Suprapubic skin (tissue), 4 donors: Measurements from ENCODE around the gene HOATZ.

Experiments
- EP300 ChIP-seq: sonication (generic); formaldehyde crosslinking; IDR thresholded peaks from one replicate; pipeline ENCODE4 v1.6.1; 2017; ENCODE audit warnings: antibody characterized with exemption
- POLR2A ChIP-seq, 2 donors: fragments of 450-650 bp; IDR thresholded peaks; one replicate each; pipeline ENCODE4 v1.6.1; 2017; ENCODE audit warnings: antibody characterized with exemption in 2 of 2, mild to moderate bottlenecking in 2 of 2, moderate library complexity in 2 of 2
- POLR2AphosphoS5 ChIP-seq, 3 donors: sonication (generic); formaldehyde crosslinking; IDR thresholded peaks; one replicate each; pipeline ENCODE4 v1.6.1; 2017; ENCODE audit warnings: antibody characterized with exemption in 3 of 3
- TF ChIP-seq, protein P1 (sequence below), 2 donors: fragments of 200-600 bp in 1 of 2; fragments of 450-650 bp in 1 of 2; sonication (generic) in 1 of 2; IDR thresholded peaks; one replicate each; pipeline ENCODE4 v1.5.1; 2016 to 2019; ENCODE audit warnings: antibody characterized with exemption in 2 of 2, mild to moderate bottlenecking in 1 of 2, moderate library complexity in 1 of 2

DNA sequence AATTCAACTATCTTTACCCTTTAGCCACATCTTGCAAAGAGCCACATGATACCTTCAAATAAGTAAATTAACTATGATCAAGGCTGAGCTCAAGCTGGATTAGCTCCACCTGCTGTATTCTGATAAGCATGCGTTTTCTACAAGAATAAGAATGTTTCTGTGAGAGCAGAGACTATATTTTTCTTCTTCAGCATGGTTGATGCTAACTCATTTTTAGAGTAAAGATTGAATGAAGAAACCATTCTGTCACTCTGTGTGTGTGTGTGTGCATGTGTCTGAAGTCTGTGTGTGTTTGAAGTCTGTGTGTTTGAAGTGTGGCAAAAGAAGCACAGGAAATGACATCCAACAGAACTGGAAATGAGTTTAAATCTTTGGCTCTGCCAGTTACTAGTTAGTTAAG lies 14.0 kb downstream of the HOATZ start:
- TF ChIP-seq, protein P1, sequence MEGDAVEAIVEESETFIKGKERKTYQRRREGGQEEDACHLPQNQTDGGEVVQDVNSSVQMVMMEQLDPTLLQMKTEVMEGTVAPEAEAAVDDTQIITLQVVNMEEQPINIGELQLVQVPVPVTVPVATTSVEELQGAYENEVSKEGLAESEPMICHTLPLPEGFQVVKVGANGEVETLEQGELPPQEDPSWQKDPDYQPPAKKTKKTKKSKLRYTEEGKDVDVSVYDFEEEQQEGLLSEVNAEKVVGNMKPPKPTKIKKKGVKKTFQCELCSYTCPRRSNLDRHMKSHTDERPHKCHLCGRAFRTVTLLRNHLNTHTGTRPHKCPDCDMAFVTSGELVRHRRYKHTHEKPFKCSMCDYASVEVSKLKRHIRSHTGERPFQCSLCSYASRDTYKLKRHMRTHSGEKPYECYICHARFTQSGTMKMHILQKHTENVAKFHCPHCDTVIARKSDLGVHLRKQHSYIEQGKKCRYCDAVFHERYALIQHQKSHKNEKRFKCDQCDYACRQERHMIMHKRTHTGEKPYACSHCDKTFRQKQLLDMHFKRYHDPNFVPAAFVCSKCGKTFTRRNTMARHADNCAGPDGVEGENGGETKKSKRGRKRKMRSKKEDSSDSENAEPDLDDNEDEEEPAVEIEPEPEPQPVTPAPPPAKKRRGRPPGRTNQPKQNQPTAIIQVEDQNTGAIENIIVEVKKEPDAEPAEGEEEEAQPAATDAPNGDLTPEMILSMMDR (IDR thresholded peaks at IDR 0.05) = no peak
- TF ChIP-seq POLR2AphosphoS5 (IDR thresholded peaks at IDR 0.05) (no peak), POLR2A (IDR thresholded peaks at IDR 0.05) (no peak), EP300 (no peak)
